Tibial nerve (tissue), 4 donors: ENCODE results near the gene TRIM8.

Experiments used
- EP300 ChIP-seq, 2 donors: sonication (generic); formaldehyde crosslinking; IDR thresholded peaks; one replicate each; pipeline ENCODE4 v1.6.1; 2017; ENCODE audit warnings: antibody characterized with exemption in 2 of 2, mild to moderate bottlenecking in 1 of 2
- POLR2A ChIP-seq, 2 donors: fragments of 450-650 bp; IDR thresholded peaks; one replicate each; pipeline ENCODE4 v1.6.1; 2017; ENCODE audit warnings: antibody characterized with exemption in 2 of 2, mild to moderate bottlenecking in 2 of 2, moderate library complexity in 2 of 2
- TF ChIP-seq, protein P1 (sequence below), 5 experiments: fragments of 200-600 bp in 3 of 5; fragments of 450-650 bp in 2 of 5; sonication (generic) in 3 of 5; IDR thresholded peaks; one replicate each; pipeline ENCODE4 v1.5.1; 2016 to 2019; ENCODE audit warnings: antibody characterized with exemption in 5 of 5, mild to moderate bottlenecking in 3 of 5, moderate library complexity in 2 of 5

DNA sequence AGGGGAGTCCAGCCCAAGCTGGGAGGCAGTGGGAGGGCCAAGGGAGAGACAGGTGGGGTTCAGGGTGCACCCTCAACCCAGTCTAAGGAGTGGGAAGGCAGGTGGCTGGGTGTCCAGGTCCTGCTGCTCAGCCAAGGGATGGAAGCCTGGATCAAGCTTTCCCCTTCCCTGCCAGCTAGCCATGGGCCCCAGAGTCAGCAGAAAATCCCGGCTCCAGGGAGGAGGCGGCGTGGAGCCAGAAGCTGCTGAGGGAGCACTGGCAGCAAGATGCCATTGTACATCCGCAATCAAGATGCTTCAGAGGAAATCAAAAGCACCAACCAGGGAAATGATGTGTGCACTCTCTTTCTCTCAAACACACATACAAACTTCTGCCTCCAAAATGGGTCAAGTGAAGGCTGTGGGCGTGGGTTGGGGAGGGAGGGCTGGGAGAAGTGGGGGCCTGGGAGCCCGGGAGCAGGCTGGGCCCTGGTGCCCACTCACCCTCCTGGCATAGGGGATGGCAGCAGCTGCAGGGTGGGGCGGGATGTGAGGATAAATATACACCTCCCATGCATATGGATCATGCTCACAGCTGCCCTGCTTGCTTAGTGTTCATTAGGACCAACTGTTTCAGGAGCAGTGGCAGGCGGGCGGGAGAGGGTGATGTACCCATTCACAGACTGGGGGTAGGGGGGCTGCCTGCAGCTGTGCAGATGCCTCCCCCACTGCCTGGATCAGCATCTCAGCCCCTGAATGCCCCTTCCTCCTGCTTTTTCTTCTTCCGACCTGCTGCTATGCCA, 24.2 kb downstream of the TRIM8 start:
- TF ChIP-seq, protein P1, sequence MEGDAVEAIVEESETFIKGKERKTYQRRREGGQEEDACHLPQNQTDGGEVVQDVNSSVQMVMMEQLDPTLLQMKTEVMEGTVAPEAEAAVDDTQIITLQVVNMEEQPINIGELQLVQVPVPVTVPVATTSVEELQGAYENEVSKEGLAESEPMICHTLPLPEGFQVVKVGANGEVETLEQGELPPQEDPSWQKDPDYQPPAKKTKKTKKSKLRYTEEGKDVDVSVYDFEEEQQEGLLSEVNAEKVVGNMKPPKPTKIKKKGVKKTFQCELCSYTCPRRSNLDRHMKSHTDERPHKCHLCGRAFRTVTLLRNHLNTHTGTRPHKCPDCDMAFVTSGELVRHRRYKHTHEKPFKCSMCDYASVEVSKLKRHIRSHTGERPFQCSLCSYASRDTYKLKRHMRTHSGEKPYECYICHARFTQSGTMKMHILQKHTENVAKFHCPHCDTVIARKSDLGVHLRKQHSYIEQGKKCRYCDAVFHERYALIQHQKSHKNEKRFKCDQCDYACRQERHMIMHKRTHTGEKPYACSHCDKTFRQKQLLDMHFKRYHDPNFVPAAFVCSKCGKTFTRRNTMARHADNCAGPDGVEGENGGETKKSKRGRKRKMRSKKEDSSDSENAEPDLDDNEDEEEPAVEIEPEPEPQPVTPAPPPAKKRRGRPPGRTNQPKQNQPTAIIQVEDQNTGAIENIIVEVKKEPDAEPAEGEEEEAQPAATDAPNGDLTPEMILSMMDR (IDR thresholded peaks at IDR 0.05): no peak
- TF ChIP-seq POLR2A (IDR thresholded peaks at IDR 0.05) (no peak), EP300 (IDR thresholded peaks at IDR 0.05) (no peak)
